ENCODE measurements around the gene KAZN.

The KAZN gene

GRCh38 chr1:15103211-15103610 lies 504.7 kb downstream of the KAZN start:
- DNase-seq: no peak

DNA sequence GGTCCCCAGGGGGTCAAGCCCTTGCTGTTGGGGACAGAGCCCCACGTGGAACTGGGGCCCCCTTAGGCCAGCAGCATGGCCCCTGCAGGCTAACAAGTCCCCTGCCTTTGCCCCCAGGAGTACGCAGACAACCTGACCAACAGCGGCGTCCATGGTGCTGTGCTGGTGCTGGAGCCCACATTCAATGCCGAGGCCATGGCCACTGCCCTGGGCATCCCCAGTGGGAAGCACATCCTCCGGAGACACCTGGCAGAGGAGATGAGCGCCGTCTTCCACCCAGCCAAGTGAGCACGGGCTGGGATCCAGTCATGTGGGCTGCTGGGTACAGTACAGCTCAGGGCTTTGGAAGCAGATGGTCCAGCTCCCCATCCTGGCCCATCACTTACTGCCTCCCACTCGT lies 505.4 kb downstream of the KAZN start:
- no peak for DNase-seq

GRCh38 chr1:15104768-15105167 lies 506.3 kb downstream of the KAZN start:
- DNase-seq: no peak

- DNase-seq: no peak
These were observed 508.1 kb downstream of the KAZN start for GRCh38 chr1:15106608-15107007.

GRCh38 chr1:15107058-15107687 lies 508.7 kb downstream of the KAZN start:
- no peak for DNase-seq

- DNase-seq: no peak
These were observed 509.4 kb downstream of the KAZN start for GRCh38 chr1:15107911-15108310.

GRCh38 chr1:15110128-15110866 lies 511.8 kb downstream of the KAZN start:
- no peak for DNase-seq

- no peak for DNase-seq
These were observed 512.4 kb downstream of the KAZN start for GRCh38 chr1:15110867-15111230.

DNA sequence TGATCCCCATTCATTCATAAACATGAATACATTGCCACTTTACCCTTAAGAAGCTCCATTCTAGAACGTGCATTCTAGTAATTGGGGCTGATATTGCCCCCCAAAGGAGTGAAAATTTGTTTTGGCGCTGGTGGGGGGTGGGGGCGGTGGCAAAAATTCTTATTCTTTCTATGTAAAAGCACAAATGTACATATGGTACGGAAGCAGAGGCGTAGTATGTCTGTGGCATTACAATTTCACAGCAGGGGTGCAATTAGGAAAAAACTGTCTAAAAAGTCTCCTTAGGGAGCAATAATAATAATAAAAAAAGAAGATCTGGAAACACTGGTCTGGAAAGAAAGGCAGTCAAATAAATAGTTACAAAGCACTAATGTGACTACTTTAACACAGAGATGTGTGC lies 514.7 kb downstream of the KAZN start:
- no peak for DNase-seq

DNA sequence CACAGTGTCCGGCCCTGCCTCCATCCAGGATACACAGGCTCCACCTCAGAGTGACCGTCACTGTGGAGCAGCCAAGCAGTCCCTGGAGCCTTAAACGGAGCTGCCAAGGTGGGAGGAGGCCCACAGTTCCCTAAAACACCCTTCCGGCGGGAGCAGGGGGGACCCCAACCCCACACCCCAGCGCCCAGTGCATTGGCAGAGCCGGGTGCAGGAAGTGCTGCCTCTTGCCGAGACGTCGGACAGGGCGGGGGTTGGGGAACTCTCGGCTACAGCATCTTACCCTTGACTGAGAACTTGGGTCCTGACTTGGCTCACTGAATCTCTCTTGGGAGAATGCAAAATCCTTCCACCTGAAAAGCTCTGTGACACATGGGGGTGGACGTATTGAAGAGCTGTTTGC lies 516.4 kb downstream of the KAZN start:
- no peak for DNase-seq

DNA sequence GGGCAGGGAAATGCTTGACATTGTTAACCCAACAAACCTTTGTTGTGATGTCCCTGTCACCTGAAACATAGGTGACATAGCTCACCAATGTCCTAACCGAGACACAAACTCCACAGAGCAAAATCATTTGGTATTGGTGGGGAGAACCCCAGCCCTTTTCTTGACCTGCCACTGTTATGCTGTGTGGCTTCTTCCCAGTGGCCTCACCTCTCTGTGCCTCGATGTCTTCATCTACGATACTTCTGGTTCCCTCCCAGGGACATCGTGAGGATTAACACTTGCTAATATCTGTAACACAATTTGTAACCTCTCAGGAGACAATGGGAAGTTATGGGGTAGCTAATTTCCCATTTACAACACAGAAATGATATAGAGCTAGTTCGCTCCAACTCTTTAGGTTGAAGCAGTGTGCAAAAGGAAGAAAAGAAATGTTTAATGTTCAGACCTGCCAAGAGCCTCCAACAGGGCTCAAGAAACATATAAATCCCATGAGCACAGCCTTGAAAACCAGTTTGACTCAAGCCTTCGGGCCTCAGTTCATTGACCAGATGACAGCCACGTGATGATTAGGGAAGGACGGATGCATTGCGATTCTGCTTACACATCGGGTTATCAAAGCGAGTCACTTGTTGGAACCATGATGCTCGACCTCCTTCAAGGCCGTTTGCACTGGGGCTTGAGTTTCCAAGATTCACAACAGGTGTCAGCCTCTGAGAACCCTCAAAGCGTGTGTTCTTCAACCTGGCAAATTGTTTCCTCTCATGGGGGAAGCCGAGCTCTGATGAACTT lies 517.3 kb downstream of the KAZN start:
- DNase-seq: no peak

- no peak for DNase-seq
These were observed 518.5 kb downstream of the KAZN start for GRCh38 chr1:15116966-15117365.

DNA sequence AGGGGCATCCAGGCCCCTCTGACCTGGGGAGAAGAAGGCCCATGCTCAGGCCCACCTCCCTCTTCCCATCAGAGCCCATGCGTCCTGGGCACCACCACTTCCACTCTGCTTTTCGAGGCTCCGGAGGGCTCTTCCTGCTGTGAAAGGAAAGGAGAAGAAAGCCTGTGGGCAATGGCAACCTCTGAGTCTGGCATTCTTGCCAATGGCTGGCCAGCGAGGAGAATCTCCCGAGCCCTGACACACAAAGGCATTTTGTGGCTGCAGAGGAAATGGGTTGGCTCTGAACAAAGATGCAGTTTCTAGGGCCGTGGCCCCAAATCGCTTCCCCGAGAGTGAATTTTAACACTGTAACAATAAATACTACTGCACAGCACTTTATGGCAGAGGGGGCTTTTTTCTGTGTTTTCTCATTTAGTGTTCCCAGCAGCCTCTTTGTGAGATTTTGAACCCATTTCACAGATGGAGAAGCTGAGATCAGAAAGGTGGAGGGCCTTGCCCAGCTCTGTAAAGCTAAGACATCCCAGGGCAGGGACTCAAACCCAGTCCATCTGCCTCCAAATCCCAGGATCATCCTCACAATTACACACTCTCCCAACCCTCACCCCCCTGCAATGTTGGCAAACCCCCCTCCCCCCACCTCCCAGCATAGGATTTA lies 519.3 kb downstream of the KAZN start:
- no peak for DNase-seq

DNA sequence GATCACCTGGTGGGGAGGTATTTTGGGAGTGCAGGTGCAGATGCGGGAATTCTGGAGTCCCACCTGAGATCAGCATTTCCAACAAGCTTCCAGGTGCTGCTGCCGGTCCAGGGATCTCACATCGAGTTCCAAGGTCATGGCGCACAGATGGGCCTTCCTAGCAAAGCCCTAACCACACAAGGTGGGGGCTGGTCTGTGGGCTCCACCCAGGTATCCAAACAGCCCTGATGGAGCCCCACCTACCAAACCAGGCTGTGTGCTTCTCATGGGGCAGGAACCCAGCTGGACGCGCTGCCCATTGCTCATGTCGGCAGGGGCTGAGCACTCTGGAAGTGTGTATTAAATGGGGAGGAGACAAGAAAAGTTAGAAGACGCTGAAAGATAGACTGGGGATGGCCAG lies 520.1 kb downstream of the KAZN start:
- DNase-seq: no peak

- no peak for DNase-seq
These were observed 521.9 kb downstream of the KAZN start for GRCh38 chr1:15120251-15120945.

- no peak for DNase-seq
These were observed 523.8 kb downstream of the KAZN start for GRCh38 chr1:15122331-15122730.

DNA sequence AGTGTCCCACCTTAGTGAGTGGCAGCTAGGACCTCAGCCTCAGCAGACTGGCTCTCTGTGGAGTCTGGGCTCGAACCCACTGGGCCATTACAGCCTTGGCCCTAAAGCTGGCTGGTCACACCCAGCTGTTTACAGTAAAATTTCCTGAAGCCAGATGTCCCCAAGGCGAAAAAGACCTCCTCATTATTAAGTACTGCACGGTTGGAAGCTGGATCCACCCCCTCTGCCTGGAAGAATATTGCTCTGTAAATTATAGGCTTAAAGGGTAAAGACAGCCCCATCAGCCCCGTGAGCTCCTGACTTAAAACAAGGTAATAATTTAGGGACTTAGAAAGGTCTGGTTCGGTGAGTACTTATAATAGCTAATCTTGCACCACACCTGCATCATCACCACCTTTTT lies 524.8 kb downstream of the KAZN start:
- DNase-seq: no peak

DNA sequence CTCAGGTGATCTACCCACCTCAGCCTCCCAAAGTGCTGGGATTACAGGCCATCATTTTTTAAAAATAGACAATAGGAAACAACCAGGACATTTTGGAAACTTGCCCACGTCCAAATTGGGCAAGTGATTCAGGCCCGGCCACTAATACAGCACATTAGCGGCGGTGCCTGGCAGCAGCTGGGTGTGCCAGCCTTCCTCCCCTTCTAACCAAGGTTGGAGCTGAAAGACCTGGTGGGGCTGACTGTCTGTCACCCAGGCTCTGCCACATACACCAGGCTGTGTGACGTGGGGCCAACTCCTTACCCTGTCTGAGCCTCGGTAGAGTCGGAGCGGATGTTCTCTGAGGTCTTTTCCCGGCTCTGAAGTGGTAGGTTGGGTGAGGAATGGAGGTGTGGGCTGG lies 525.4 kb downstream of the KAZN start:
- no peak for DNase-seq

GRCh38 chr1:15124362-15125100 lies 526.0 kb downstream of the KAZN start:
- DNase-seq: no peak

GRCh38 chr1:15125101-15125745 lies 526.7 kb downstream of the KAZN start:
- DNase-seq: no peak

- no peak for DNase-seq
These were observed 529.6 kb downstream of the KAZN start for GRCh38 chr1:15128077-15128476.
